ENCODE data around the gene SYT1.

DNA sequence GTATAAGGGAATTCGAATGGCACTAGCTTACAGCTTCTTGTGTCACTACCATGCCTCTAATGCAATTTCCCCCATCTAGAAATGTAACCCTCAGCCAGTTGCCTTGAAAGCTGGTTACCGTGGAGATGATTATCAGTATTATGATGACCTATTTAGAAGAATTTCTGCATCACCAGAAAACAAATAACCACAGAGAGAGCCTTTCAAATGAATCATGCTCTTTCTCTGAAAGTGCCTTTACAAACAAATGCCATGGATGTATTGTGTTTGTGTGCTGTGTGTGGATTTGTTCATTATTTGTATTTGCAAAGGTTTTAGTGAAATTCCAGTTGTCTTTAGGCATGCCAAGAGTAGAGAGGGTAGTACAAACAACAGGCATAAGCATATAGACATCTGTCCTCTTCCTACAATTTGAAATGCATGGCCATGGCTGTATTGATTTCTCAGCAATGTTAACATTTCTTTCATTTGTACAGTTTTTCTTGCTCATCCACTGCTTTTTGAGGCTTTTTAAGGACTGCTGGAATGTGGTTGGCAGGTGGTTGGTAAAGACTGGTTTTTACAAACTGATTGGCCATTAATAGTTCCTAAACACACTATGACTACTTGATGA, 559.6 kb downstream of the SYT1 start:
- TF ChIP-seq, protein P1, sequence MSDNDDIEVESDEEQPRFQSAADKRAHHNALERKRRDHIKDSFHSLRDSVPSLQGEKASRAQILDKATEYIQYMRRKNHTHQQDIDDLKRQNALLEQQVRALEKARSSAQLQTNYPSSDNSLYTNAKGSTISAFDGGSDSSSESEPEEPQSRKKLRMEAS (IDR thresholded peaks at IDR 0.05; ENCODE audit: low read depth, low read length) = no peak
- TF ChIP-seq CTCF (IDR thresholded peaks at IDR 0.05; ENCODE audit: low read depth, low read length) (no peak), POLR2A (IDR thresholded peaks at IDR 0.05; ENCODE audit: extremely low read depth, insufficient read length) (no peak), MYC (IDR thresholded peaks at IDR 0.05; ENCODE audit: low read depth, low read length) (no peak)
